ENCODE measurements around the gene PHEX.

DNA sequence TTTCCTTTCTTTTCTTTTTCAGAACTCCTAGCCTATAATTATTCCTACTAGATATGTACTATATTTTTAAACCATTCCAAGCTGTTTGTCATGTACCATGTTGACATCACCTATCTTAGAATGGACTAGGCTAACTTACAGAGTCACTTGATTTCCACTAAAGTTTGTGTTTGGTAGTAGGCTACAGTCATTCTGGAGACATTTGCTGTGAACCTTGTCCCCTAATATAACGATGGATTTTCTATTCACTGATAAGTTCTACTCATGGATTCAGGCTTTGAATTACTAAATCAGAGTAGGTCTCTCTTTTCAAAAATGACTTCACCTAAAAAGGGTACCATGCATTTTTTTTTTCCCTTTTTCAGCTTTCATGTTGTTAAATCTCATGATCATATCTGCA, 93.4 kb downstream of the PHEX start:
- TF ChIP-seq, protein P1, sequence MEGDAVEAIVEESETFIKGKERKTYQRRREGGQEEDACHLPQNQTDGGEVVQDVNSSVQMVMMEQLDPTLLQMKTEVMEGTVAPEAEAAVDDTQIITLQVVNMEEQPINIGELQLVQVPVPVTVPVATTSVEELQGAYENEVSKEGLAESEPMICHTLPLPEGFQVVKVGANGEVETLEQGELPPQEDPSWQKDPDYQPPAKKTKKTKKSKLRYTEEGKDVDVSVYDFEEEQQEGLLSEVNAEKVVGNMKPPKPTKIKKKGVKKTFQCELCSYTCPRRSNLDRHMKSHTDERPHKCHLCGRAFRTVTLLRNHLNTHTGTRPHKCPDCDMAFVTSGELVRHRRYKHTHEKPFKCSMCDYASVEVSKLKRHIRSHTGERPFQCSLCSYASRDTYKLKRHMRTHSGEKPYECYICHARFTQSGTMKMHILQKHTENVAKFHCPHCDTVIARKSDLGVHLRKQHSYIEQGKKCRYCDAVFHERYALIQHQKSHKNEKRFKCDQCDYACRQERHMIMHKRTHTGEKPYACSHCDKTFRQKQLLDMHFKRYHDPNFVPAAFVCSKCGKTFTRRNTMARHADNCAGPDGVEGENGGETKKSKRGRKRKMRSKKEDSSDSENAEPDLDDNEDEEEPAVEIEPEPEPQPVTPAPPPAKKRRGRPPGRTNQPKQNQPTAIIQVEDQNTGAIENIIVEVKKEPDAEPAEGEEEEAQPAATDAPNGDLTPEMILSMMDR (IDR thresholded peaks at IDR 0.05) = no peak
- TF ChIP-seq, protein P2, sequence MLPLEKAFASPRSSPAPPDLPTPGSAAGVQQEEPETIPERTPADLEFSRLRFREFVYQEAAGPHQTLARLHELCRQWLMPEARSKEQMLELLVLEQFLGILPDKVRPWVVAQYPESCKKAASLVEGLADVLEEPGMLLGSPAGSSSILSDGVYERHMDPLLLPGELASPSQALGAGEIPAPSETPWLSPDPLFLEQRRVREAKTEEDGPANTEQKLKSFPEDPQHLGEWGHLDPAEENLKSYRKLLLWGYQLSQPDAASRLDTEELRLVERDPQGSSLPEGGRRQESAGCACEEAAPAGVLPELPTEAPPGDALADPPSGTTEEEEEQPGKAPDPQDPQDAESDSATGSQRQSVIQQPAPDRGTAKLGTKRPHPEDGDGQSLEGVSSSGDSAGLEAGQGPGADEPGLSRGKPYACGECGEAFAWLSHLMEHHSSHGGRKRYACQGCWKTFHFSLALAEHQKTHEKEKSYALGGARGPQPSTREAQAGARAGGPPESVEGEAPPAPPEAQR (CRISPR knock-in tag; IDR thresholded peaks at IDR 0.05) = no peak
- no peak for TF ChIP-seq TEAD4 (CRISPR knock-in tag; IDR thresholded peaks at IDR 0.05)
- TF ChIP-seq, protein P3, sequence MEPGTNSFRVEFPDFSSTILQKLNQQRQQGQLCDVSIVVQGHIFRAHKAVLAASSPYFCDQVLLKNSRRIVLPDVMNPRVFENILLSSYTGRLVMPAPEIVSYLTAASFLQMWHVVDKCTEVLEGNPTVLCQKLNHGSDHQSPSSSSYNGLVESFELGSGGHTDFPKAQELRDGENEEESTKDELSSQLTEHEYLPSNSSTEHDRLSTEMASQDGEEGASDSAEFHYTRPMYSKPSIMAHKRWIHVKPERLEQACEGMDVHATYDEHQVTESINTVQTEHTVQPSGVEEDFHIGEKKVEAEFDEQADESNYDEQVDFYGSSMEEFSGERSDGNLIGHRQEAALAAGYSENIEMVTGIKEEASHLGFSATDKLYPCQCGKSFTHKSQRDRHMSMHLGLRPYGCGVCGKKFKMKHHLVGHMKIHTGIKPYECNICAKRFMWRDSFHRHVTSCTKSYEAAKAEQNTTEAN (CRISPR knock-in tag; IDR thresholded peaks at IDR 0.05) = no peak
- TF ChIP-seq, protein P4, sequence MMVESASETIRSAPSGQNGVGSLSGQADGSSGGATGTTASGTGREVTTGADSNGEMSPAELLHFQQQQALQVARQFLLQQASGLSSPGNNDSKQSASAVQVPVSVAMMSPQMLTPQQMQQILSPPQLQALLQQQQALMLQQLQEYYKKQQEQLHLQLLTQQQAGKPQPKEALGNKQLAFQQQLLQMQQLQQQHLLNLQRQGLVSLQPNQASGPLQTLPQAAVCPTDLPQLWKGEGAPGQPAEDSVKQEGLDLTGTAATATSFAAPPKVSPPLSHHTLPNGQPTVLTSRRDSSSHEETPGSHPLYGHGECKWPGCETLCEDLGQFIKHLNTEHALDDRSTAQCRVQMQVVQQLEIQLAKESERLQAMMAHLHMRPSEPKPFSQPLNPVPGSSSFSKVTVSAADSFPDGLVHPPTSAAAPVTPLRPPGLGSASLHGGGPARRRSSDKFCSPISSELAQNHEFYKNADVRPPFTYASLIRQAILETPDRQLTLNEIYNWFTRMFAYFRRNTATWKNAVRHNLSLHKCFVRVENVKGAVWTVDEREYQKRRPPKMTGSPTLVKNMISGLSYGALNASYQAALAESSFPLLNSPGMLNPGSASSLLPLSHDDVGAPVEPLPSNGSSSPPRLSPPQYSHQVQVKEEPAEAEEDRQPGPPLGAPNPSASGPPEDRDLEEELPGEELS (CRISPR knock-in tag; IDR thresholded peaks at IDR 0.05) = no peak
- TF ChIP-seq GABPB1 (CRISPR knock-in tag; IDR thresholded peaks at IDR 0.05) = no peak
- TF ChIP-seq, protein P5, sequence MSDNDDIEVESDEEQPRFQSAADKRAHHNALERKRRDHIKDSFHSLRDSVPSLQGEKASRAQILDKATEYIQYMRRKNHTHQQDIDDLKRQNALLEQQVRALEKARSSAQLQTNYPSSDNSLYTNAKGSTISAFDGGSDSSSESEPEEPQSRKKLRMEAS (CRISPR knock-in tag; IDR thresholded peaks at IDR 0.05) = no peak
- no peak for TF ChIP-seq ZNF416 (CRISPR knock-in tag; IDR thresholded peaks at IDR 0.05)
- TF ChIP-seq, protein P6, sequence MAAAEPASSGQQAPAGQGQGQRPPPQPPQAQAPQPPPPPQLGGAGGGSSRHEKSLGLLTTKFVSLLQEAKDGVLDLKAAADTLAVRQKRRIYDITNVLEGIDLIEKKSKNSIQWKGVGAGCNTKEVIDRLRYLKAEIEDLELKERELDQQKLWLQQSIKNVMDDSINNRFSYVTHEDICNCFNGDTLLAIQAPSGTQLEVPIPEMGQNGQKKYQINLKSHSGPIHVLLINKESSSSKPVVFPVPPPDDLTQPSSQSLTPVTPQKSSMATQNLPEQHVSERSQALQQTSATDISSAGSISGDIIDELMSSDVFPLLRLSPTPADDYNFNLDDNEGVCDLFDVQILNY (CRISPR knock-in tag; IDR thresholded peaks at IDR 0.05) = no peak
